Astrocyte of the hippocampus (primary cell): ENCODE data around the gene FCGR1A.
"Not testable (repeated sequence)": the region's sequence is repeated elsewhere in the genome, so short reads cannot be mapped to it uniquely, and the experiment has no call there.

Source experiments
- DNase-seq: peaks from one replicate; pipeline ENCODE4 v3.0.0; 2011; ENCODE audit warnings: low read depth, low spot score

Gene FCGR1A

DNA sequence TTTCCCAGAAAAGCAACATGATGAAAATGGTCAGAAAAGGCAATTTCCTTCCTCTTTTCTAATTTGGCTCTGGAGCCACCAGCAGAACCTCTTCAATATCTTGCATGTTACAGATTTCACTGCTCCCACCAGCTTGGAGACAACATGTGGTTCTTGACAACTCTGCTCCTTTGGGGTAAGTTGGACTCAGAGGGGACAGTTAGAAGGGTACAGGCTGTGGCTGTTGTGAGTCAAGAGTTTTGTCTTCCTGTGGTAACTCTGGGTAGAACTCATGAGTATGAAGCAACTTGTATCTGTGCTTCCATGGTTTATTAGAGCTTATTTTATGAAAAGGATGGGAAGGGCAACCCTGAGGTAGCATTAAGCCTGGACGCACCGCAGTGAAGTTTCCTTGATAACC is at the start of gene FCGR1A:
Gene FCGR1A, plus strand, starts transcription at position 95 of the 400 bp plus-strand sequence. Its CDS starts 50 bp downstream, at position 145.
- not testable (repeated sequence) for DNase-seq

DNA sequence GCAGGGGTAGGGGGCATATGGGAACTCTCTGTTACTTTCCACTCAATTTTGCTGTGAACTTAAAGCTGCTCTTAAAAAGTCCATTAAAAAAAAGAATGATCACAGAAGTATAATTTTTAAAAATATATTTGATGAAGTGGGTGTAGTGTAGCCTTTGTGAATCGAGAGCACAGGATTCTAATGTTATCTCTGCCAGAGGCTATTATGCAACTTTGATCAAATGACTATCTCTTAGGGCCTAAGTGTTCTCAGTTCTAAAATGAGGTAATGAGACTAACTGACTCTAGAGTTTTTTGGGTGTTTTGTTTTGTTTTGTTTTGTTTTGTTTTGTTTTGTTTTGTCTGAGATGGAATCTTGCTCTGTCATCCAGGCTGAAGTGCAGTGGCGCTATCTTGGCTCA is 49.7 kb upstream of the FCGR1A start:
- not testable (repeated sequence) for DNase-seq

DNA sequence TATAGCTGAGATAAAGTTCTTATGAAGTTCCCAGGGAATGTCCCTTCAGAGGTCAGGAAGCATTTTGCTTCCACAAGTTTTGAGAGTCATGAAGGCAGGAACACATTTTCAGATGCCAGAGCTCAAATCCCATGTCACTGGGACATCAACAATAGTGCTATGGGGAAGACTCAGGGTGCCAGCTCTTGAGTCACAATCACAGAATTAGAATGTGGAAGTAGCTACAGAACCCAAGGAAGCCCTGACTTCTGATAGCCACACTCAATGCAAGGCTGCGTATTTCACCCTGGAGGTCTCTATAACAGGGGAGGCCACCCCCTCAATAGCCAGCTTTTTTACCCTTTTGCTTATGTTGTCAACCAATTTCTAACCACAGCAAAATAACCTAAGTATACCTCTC is 47.8 kb upstream of the FCGR1A start:
- DNase-seq, result not testable (repeated sequence)

DNA sequence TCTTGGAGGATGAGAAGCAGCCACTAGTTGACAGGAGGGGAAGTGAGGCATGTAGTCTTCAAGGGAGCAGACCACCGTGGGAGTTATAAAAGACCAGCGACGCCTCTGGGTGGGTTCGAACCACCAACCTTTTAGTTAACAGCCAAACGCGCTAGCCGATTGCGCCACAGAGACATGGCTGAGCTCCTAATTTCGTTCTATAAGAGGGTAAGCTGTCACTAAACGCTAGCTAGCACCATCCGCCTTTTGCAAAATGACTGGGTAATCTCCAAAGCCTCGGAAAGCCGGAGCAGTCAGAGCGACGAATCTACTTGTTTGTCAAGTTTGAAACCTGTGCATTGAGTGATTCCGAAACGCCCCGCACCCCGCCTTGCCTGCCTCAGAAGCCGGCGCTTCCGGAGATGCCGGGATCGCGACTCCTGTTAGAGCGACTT is 42.3 kb upstream of the FCGR1A start:
- DNase-seq, result peak; percentile 22

DNA sequence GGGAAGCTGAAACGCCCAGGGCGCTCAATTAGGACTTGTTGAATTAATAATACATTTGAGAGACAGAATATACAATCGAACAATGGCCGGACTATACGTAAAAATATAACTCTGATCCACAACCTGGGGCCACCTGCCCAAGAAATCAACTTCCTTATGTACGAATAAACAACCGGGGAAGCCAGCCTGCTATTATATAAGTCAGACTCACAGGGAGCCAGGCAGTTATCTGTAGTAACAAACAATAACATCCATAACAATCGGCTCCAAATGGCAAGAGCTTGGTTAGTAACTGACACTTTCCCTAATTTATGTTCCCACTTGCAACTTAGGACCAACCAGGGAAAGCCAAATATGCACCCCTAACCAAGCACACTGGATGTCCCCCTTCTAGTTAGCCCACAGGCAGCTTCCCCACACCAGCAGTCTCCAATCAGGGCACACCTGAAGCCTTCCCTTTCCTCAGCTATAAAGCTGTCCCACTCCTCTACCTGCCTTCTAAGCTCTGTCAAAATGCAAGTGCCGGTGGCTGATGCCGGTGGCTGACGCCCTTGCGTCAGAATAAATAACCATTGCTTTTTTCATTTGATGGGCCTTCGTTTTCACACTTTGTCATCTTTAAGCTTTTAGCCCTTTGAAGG is 41.8 kb upstream of the FCGR1A start:
- not testable (repeated sequence) for DNase-seq

DNA sequence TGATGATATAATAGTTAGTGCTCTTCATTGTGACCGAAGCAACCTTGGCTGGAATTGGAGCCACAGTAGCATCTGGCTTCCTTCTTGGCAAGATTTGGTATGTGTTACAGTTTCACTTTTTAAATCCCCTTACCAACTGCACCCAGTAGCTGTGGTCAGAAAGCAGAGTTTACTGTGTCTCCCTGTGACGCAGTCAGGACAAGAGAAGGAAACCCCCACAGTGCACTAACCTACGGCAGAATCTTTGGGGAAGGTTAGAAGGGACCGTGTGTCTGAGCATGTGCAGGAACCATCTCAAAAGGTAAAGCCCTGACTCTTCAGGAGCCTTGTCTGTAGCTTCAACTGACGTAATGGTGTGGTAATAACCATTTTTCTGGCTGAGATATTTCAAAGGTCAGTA is 40.6 kb upstream of the FCGR1A start:
- not testable (repeated sequence) for DNase-seq

DNA sequence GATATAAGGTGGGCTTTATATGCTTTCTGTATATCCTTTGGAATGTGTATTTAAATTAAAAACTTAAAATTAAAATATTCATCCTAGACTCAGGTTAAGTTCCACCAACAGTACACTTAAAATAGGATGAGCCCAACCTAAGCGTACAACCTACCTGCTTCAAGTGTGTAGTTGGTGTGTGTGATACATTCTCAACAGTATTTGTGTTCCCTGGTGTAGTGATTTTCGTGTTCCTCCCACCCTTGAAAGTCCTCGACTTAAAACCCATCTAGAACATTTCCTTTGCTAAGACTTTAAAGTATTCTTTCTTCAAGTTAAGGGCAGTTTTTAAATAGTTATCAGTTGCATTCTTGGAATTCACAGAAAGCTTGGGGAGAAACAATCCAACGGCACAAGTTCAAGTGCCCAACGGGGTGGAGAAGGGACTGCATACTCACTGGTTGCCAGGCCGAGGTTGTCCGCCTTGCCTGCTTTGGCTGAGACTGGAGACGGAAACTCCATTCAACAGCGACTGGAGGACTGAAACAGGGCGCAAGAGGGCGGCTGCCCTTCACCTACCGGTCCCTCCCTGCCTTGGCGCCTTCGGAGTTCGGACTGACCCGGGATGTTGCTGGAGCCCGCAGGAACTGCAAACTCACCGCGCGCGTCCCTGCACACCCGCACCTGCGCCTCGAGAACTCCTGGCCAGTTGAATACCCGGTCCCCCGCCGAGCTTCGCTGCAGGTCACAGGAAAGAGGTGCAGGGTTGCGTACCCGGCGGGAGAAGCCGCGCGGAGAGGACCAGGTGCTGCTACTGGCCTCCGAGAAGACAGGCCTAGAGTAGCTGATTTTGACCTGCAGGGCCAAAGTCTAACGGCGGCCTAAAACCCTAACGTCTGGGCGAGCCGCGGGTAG is 35.8 kb upstream of the FCGR1A start:
- not testable (repeated sequence) for DNase-seq

DNA sequence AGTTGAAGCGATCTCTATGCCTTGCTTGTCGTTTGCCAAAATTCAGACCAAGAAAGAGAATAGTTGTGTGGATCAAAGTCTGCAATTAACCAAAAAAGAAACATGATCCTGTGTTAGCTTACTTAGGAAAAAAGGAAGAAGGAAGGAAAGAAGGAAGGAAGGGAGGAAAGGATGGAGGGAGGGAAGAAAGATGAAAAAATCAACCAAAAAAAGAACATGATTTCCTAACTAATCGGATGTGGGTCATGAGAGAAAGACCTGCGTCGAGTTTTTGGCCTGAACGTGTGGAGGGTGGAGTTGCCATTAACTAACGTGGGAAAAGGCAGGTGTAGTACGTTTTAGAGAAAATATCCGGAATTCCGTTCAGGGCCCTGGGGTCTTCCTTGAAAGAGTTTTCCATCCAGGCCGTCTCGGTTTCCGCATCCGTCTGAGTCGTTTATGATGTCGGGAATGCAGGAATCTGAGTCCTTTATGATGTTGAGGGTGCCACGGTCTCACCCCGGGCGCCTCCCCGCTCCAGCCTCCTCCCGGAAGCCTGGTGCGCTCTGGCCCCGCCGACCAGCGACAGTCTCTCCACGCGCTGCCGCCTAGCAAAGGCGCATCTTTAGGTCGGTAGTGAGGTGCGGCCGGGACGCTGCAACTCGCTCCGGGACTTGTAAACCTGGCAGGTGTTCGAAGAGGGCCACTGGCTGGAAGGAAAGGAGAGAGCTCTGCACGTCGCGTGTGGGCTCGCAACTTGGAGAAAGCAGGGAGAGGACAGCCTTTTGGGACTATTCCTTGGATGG is 34.9 kb upstream of the FCGR1A start:
- not testable (repeated sequence) for DNase-seq

DNA sequence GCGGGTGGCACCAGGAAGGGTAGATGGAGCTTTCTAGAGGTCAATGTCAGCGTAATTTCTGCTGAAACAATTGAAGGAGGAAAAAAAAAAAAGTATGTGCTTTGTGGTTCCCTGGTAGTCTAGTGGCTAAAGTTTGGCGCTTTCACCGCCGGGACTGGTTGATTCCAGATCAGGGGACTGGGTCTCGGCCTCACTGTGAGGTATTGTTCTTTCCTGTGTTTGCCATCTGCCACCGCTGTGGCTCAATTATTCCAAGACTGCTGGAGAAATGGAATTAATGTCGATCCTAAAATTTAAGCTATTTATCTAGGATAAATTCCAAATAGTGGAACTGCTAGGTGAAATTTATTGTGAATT is 34.4 kb upstream of the FCGR1A start:
- DNase-seq, result not testable (repeated sequence)

DNA sequence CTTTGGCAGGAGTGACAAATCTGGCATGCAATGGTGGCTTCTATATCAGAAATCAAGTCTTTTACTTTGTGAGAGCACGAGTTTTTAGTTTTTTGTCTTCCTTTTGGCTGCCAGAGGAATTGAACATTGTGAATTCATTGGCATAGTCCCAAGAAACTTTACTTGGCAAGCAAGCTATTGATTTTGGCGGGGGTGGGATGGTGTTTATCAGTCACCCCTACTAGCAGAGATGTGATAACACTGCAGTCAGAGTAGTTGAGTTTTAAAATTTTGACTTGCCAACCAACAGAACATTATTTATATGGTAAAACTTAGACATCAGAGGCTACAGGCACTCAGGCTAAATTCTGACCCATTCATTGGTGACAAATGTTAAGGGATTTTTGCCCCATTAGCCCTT is 31.9 kb upstream of the FCGR1A start:
- not testable (repeated sequence) for DNase-seq

DNA sequence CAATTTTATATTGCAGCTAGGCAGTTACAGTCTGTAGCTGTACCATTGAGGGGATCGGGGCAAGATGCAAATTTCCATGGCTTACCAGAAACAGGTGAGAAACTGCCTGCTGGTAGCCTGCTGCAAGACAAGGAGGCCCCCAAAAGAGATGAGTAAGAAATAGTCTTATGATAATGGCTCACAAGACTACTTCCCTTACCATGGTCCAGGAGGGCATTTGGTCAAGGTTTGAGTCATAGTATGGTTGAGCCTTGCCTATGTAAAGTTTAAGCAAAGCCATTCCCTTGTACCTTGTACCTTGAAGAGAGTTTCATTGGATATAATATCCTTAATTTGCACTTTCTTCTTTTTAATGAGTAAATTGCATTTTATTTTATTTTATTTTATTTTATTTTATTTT is 30.3 kb upstream of the FCGR1A start:
- not testable (repeated sequence) for DNase-seq

DNA sequence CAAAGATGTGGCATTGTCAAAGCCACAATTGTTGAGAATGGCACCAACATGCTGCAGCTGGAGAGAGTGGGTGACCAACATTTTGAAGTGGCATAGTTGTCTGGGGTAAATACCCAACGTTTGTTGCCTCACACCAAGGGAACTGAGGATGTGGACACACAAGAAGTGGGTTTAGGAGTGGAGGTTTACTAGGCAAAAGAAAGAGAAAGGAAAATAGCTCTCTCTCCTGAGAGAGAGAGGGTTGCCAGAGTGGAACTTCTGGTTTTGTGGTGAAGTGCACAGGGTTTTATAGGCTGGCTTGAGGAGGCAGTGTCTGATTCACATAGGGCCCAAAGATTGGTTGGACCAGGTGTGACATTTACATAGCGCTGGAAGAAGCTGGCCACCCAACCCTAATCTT is 29.0 kb upstream of the FCGR1A start:
- not testable (repeated sequence) for DNase-seq

DNA sequence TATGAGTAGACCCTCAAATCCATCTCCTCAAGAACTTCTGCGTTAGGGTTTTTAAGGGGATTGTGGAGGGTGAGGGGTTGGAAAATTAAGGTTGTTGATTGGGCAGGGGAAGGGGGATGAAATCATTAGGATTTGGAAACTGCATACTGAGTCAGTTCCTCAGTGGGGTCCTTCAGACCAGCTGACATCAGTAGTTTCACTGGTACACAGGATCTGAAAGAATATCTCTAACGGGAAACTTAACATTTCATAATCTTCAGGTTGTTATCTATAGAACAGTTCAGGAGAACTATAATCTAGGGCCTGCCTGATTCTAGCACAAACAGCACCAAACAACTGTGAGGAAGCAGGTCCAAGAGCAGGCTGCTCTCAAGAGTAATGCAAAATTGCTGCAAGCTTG is 27.2 kb upstream of the FCGR1A start:
- DNase-seq, result not testable (repeated sequence)

DNA sequence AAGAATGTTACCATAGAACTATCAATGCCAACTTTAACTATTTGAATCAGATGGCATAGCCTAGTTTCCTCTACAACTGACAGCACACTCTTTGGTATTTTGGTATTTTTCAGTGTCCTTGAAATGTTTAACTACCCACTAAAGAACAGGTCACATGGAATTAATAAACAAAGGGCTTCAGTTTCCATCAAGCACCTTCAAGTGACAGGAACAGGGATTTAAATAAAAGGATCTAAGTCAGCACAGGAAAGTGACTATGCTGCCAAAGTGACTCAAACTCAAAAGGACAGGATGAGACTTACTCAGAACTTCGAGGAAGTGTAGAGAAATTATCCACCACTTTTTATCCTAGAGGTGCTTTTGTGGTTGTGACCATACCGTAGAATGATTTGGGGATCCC is 20.2 kb upstream of the FCGR1A start:
- not testable (repeated sequence) for DNase-seq

DNA sequence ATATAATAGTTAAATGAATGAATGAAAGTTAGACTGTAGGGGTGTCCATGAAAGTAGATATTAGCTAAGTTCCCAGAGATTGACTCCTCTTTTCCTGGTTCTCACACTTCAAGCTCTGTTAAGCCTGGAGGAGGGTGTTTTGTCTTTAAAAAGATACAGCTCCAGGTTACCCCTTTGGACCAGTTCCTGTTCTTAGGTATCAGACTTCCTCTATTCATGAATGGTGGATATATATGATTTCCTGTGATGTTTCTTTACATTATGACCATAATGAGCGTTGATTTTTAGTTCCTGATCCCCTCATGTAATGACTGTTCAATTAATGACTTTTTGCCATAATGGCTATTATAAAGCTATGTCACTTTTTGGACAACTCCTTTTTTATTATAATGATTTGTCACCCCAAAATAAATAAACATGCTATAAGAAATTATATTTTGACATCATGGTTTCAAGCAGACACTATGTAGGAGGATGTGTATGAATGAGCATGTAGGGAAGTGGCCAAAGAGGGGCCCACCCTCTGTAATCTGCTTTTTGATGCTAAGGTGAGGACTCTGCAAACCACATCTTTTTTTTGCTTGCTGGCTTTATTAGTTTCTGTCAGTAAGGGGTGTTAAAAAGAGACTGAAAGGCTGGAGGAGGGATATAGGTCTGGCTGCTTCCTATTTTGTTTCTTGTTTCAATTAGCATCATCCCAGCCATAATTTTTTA is 18.2 kb upstream of the FCGR1A start:
- not testable (repeated sequence) for DNase-seq

DNA sequence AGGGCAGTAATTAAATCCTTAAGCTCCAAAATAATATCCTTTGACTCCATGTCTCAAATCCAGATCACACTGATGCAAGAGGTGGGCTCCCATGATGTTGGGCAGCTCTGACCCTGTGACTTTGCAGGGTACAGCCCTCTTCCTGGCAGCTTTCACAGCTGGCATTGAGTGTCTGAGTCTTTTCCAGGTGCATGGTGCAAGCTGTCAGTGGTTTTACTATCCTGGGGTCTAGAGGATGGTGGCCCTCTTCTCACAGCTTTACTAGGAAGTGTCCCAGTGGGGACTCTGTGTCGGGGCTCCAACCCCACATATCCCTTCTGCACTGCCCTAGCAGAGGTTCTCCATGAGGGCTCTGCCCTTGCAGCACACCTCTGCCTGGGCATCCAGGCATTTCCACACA is 16.3 kb upstream of the FCGR1A start:
- not testable (repeated sequence) for DNase-seq

DNA sequence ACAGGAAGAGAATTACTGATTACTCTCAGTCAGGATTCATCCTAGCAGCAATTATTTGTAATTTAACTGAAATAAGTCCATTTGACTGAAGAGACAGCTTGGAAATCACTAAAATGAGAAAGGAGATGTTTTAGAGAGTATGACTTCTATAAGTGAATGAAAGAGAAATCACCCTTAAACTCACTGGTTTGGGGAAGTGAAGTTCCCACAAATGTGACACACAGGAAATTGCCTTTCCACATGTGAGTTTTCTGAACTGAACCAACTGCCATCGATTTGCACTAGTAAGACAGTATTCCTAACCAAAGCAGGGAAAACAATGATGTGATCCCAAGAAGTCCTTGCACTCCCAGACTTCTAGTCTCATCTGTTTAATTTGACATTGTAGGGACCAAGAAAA is 13.3 kb upstream of the FCGR1A start:
- DNase-seq, result not testable (repeated sequence)

DNA sequence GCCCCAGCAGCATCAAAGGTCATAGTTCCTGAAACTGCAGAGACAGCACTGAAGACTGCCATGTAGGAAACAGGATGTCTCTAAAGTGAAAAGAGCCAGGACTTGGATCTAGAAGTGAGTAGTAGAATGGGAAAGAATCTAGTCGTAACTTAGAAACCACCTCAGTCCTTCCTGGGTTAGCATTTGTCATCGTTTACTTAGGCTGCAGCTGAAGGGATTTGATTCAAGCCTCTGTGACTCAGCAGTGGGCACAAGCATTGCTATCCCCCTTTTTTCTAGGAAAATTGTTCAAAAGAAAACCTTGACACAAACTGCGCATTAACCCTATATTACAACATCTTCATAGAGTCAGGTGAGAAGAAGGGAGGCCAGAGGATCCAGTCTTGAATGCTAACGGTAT is 11.8 kb upstream of the FCGR1A start:
- DNase-seq, result not testable (repeated sequence)

DNA sequence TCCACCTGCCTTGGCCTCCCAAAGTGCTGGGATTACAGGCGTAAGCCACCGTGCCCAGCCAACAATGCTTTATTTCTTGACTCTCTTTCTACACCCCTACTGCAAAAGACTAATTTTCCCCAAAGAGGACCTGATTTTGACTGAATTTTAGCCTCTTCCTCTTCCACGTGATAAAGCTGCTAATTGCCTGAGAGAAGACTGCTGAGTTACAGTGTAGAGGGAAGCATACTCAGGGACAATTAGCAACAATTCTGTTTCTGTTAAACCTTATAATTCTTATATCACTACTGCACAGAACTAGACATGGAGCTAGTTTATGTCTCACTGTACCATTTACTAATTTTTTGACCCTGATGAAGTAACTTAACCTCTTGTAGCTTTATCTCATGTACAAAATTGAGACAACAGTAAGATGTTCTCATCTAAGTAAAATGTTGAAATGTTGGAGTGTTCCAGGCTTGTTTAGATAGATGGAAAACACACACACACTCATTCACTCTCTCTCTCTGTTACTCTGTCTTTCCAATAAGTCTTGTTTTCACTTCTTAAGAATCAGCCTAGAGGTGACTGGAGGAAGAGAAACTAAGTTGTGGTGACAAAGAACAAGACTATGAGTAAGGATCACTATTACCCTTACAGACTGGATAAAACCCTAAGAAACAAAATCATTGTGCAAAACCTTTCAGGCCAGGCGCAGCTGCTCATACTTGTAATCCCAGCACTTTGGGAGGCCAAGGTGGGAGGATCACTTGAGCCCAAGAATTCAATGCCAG is 10.7 kb upstream of the FCGR1A start:
- DNase-seq, result not testable (repeated sequence)

DNA sequence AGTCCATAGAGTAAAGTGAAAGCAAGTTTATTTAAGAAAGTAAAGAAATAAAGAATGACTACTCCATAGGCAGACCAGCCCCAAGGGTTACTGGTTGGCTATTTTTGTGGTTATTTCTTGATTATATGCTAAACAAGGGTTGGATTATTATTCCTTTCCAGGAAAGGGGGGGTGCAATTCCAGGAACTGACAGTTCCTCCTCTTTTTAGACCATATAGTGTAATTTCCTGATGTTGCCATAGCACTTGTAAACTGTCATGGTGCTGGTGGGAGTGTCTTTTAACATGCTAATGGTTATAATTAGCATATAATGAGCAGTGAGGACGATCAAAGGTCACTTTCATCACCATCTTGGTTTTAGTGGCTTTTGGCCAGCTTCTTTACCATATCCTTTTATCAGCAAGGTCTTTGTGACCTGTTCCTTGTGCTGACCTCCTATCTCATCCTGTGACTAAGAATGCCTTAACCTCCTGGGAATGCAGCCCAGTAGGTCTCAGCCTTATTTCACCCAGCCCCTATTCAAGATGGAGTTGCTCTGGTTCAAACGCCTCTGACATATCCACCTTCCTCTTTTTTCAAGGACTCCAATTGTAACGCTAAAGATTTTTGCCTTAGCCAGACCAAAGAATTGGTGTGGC is 6.9 kb upstream of the FCGR1A start:
- not testable (repeated sequence) for DNase-seq
